DND-41 (cell line): ENCODE measurements around the gene E2F4.

Source experiments
- ATAC-seq: fragments of 200-7000 bp; cut with Tn5 transposase; 3 replicates; pipeline ENCODE4 v1.9.1; 2021; ENCODE audit warnings: low read depth; ENCODE audit not compliant: insufficient read depth
- DNase-seq: peaks from one replicate; pipeline ENCODE4 v3.0.0-alpha.2; 2020
- H2AFZ ChIP-seq: 2 replicates; pipeline ENCODE4 v1.6.0; 2012; ENCODE audit warnings: low read depth, low read length
- H3K27ac ChIP-seq: 2 replicates; pipeline ENCODE4 v1.5.1; 2012; ENCODE audit warnings: low read length, inconsistent platforms
- H3K27me3 ChIP-seq: fragments of 200-600 bp; sonication (generic); 2 replicates; pipeline ENCODE4 v1.6.0; 2012; ENCODE audit warnings: low read length, mild to moderate bottlenecking, inconsistent platforms; ENCODE audit not compliant: insufficient read depth, poor library complexity
- H3K36me3 ChIP-seq: 2 replicates; pipeline ENCODE4 v1.5.1; 2012; ENCODE audit warnings: low read length, inconsistent platforms; ENCODE audit not compliant: insufficient read depth
- H3K4me1 ChIP-seq: 2 replicates; pipeline ENCODE4 v1.5.1; 2012; ENCODE audit warnings: mild to moderate bottlenecking, low read length; ENCODE audit not compliant: insufficient read depth
- H3K4me2 ChIP-seq: 2 replicates; pipeline ENCODE4 v1.6.0; 2012; ENCODE audit warnings: mild to moderate bottlenecking, moderate library complexity, low read length, inconsistent platforms; ENCODE audit not compliant: insufficient read depth
- H3K4me3 ChIP-seq, 2 experiments: fragments of 200-600 bp in 1 of 2; shearing (Covaris generic) in 1 of 2; 2 replicates each; pipeline ENCODE4 v1.5.1; 2012 to 2016; ENCODE audit warnings: inconsistent platforms in 2 of 2, low read length in 2 of 2, mild to moderate bottlenecking in 2 of 2, low read depth in 1 of 2, moderate library complexity in 1 of 2
- H3K79me2 ChIP-seq: 2 replicates; pipeline ENCODE4 v1.6.0; 2012; ENCODE audit warnings: low read length, inconsistent platforms; ENCODE audit not compliant: insufficient read depth
- H3K9ac ChIP-seq: 2 replicates; pipeline ENCODE4 v1.6.0; 2012; ENCODE audit warnings: low read depth, mild to moderate bottlenecking, inconsistent platforms, low read length, moderate library complexity
- H3K9me3 ChIP-seq: 2 replicates; pipeline ENCODE4 v1.5.1; 2012; ENCODE audit warnings: low read length, moderate library complexity, mild to moderate bottlenecking, inconsistent platforms; ENCODE audit not compliant: insufficient read depth, severe bottlenecking
- H4K20me1 ChIP-seq: 2 replicates; pipeline ENCODE4 v1.6.0; 2012; ENCODE audit warnings: low read length; ENCODE audit not compliant: insufficient read depth
- CTCF ChIP-seq: IDR thresholded peaks from 2 replicates; pipeline ENCODE4 v1.5.1; 2012; ENCODE audit warnings: borderline replicate concordance, low read length, moderate library complexity, mild to moderate bottlenecking; ENCODE audit not compliant: poor library complexity, severe bottlenecking; ENCODE audit errors: extremely low read depth
- EZH2 ChIP-seq: IDR thresholded peaks from 3 replicates; pipeline ENCODE4 v1.6.1; 2012; ENCODE audit warnings: borderline replicate concordance, low read depth, mild to moderate bottlenecking, moderate library complexity, low read length, inconsistent platforms; ENCODE audit not compliant: severe bottlenecking

The E2F4 gene

GRCh38 chr16:67208154-67208896, 16.4 kb downstream of the E2F4 start:
- Histone ChIP-seq H2AFZ (no peak overlapping the region), H4K20me1 (peaks cover 5% of the 10 kb centered on the region), H3K4me1 (no peaks in the 10 kb centered on the region), H3K4me2 (no peak overlapping the region), H3K27ac (no peak overlapping the region), H3K4me3 (no peak overlapping the region), H3K9ac (no peak overlapping the region), H3K79me2 (no peaks in the 10 kb centered on the region), H3K27me3 (no peaks in the 10 kb centered on the region), H3K36me3 (peaks cover 16% of the 10 kb centered on the region), H3K9me3 (no peaks in the 10 kb centered on the region)
- DNase-seq (no peak), ATAC-seq (peak; percentile 17; the same call in 2 of the 3 replicates)
- TF ChIP-seq CTCF: no peak
- no peak for TF ChIP-seq EZH2

GRCh38 chr16:67209565-67209964, 17.6 kb downstream of the E2F4 start:
- Histone ChIP-seq H2AFZ (no peak overlapping the region), H3K9ac (no peak overlapping the region), H3K27me3 (no peaks in the 10 kb centered on the region), H3K9me3 (no peaks in the 10 kb centered on the region), H3K4me2 (no peak overlapping the region), H3K4me1 (no peaks in the 10 kb centered on the region), H3K79me2 (no peaks in the 10 kb centered on the region), H3K36me3 (peaks cover 6% of the 10 kb centered on the region), H3K27ac (no peak overlapping the region), H4K20me1 (peaks cover 5% of the 10 kb centered on the region), H3K4me3 (no peak overlapping the region)
- no peak for DNase-seq
- ATAC-seq: no peak
- TF ChIP-seq CTCF (no peak), EZH2 (no peak)

- no peak for TF ChIP-seq EZH2
- TF ChIP-seq CTCF: no peak
- Histone ChIP-seq H3K9ac (no peak overlapping the region), H4K20me1 (peaks cover 5% of the 10 kb centered on the region), H3K27ac (no peak overlapping the region), H3K36me3 (peaks cover 6% of the 10 kb centered on the region), H3K4me2 (no peak overlapping the region), H3K9me3 (no peaks in the 10 kb centered on the region), H3K79me2 (no peaks in the 10 kb centered on the region), H3K27me3 (no peaks in the 10 kb centered on the region), H3K4me3 (no peak overlapping the region), H3K4me1 (no peaks in the 10 kb centered on the region), H2AFZ (no peak overlapping the region)
- ATAC-seq (no peak; the same call in 2 of the 3 replicates), DNase-seq (no peak)
Measured at GRCh38 chr16:67210069-67210937, 18.3 kb downstream of the E2F4 start.
